CD14-positive monocyte (primary cell): ENCODE measurements around the gene SERPINA4. TPM values are rescaled to one million over a fixed set of nuclear protein-coding genes. Genes with fewer than 3 reads are reported as not detected.

Experiments used
- DNase-seq, 3 donors: peaks; one replicate each; pipeline ENCODE4 v3.0.0-alpha.2; 2011 to 2022
- H2AFZ ChIP-seq: 2 replicates; pipeline ENCODE4 v1.6.0; 2012; ENCODE audit warnings: mild to moderate bottlenecking, low read depth, low read length, inconsistent platforms; ENCODE audit not compliant: insufficient read depth, poor library complexity, severe bottlenecking
- H3K27ac ChIP-seq, 2 donors: 1 replicate in 1 of 2; 2 replicates in 1 of 2; pipeline ENCODE4 v1.5.1; 2012 to 2013; ENCODE audit warnings: low read length in 2 of 2, control low read depth in 1 of 2, inconsistent platforms in 1 of 2, low read depth in 1 of 2, mild to moderate bottlenecking in 1 of 2
- H3K27me3 ChIP-seq, 2 donors: one replicate each; pipeline versions ENCODE4 v1.6.0 to v1.6.1; 2011 to 2013; ENCODE audit warnings: low read length in 2 of 2; ENCODE audit not compliant: control insufficient read depth in 2 of 2, insufficient read depth in 2 of 2
- H3K36me3 ChIP-seq, 2 donors: replicated peaks in 1 of 2; 1 replicate in 1 of 2; 2 replicates in 1 of 2; pipeline versions ENCODE4 v1.5.1 to v1.6.1; 2012 to 2013; ENCODE audit warnings: low read length in 2 of 2, control low read depth in 1 of 2, inconsistent platforms in 1 of 2, mild to moderate bottlenecking in 1 of 2; ENCODE audit not compliant: insufficient read depth in 2 of 2, control insufficient read depth in 1 of 2
- H3K4me1 ChIP-seq, 2 donors: 1 replicate in 1 of 2; 2 replicates in 1 of 2; pipeline versions ENCODE4 v1.5.1 to v1.6.1; 2012 to 2013; ENCODE audit warnings: low read length in 2 of 2, control low read depth in 1 of 2, inconsistent platforms in 1 of 2, mild to moderate bottlenecking in 1 of 2, moderate library complexity in 1 of 2; ENCODE audit not compliant: insufficient read depth in 2 of 2, control insufficient read depth in 1 of 2
- H3K4me2 ChIP-seq: replicated peaks from 2 replicates; pipeline ENCODE3; 2012; ENCODE audit warnings: low read length, moderate library complexity, mild to moderate bottlenecking; ENCODE audit not compliant: poor library complexity, severe bottlenecking; ENCODE audit errors: extremely low read depth
- H3K4me3 ChIP-seq, 3 experiments: fragments of 200-600 bp in 1 of 3; sonication (generic) in 1 of 3; replicated peaks in 1 of 3; 1 replicate in 2 of 3; 2 replicates in 1 of 3; pipeline ENCODE4 v1.5.1; 2011 to 2013; ENCODE audit warnings: low read length in 3 of 3, mild to moderate bottlenecking in 3 of 3, control low read depth in 2 of 3, low read depth in 2 of 3, inconsistent platforms in 1 of 3, moderate library complexity in 1 of 3
- H3K79me2 ChIP-seq: 2 replicates; pipeline ENCODE4 v1.6.0; 2012; ENCODE audit warnings: mild to moderate bottlenecking, control low read depth, inconsistent platforms, low read length, moderate library complexity; ENCODE audit not compliant: insufficient read depth
- H3K9ac ChIP-seq: 2 replicates; pipeline ENCODE4 v1.6.0; 2017; ENCODE audit warnings: low read length, mild to moderate bottlenecking; ENCODE audit not compliant: insufficient read depth, poor library complexity, severe bottlenecking
- H3K9me3 ChIP-seq, 2 donors: replicated peaks in 1 of 2; 1 replicate in 1 of 2; 2 replicates in 1 of 2; pipeline versions ENCODE4 v1.5.1 to v1.6.1; 2012 to 2013; ENCODE audit warnings: low read length in 2 of 2, control low read depth in 1 of 2; ENCODE audit not compliant: control insufficient read depth in 1 of 2, insufficient read depth in 1 of 2
- H4K20me1 ChIP-seq: 2 replicates; pipeline ENCODE4 v1.6.0; 2012; ENCODE audit warnings: mild to moderate bottlenecking, low read length, control low read depth, moderate library complexity; ENCODE audit not compliant: insufficient read depth
- H3K27ac Mint-ChIP-seq, 7 donors: one replicate each; pipeline ENCODE4 v1.8.0; 2020; ENCODE audit warnings: mild to moderate bottlenecking in 7 of 7, mixed read lengths in 7 of 7, moderate library complexity in 6 of 7, inconsistent platforms in 2 of 7
- H3K27me3 Mint-ChIP-seq, 3 donors: one replicate each; pipeline ENCODE4 v1.8.0; 2021 to 2022; ENCODE audit warnings: low read depth in 3 of 3, mild to moderate bottlenecking in 3 of 3, mixed read lengths in 3 of 3, moderate library complexity in 3 of 3, inconsistent platforms in 1 of 3
- H3K36me3 Mint-ChIP-seq, 2 donors: one replicate each; pipeline ENCODE4 v1.8.0; 2020; ENCODE audit warnings: mixed read lengths in 2 of 2, inconsistent platforms in 1 of 2, mild to moderate bottlenecking in 1 of 2
- H3K4me1 Mint-ChIP-seq: one replicate; pipeline ENCODE4 v1.8.0; 2020; ENCODE audit warnings: mild to moderate bottlenecking, mixed read lengths
- H3K4me3 Mint-ChIP-seq, 2 donors: one replicate each; pipeline ENCODE4 v1.8.0; 2020; ENCODE audit warnings: mild to moderate bottlenecking in 2 of 2, mixed read lengths in 2 of 2, moderate library complexity in 1 of 2
- H3K9me3 Mint-ChIP-seq, 7 donors: one replicate each; pipeline ENCODE4 v1.8.0; 2020 to 2022; ENCODE audit warnings: mixed read lengths in 7 of 7, mild to moderate bottlenecking in 6 of 7, moderate library complexity in 6 of 7, inconsistent platforms in 2 of 7
- CTCF ChIP-seq: fragments of 200-600 bp; IDR thresholded peaks from one replicate; pipeline ENCODE4 v1.8.0; 2022; ENCODE audit warnings: antibody characterized with exemption, mild to moderate bottlenecking
- whole genome bisulfite sequencing: methylation state at CpG from one replicate; pipeline ENCODE4 v1.1.5; 2013; ENCODE audit warnings: missing lambda C conversion rate; ENCODE audit not compliant: insufficient coverage; 5-methylcytosine and 5-hydroxymethylcytosine counted together
- intact Hi-C, 2 donors: fragments of 100-400 bp; cut with micrococcal nuclease; formaldehyde crosslinking; loops; one replicate each; pipeline versions ENCODE4 v1.15.0 to v1.15.1; 2023
- polyA plus RNA-seq, 3 donors: library from polyadenylated mRNA; depleted of rRNA in 1 of 3; unstranded in 2 of 3; stranded (reverse) in 1 of 3; fragments of 300-500 nt in 2 of 3; fragments of >200 nt in 1 of 3; fragmentation: Illumina TruSeq in 2 of 3; gene quantifications; 1 replicate in 2 of 3; 2 replicates in 1 of 3; pipeline ENCODE4 v1.2.3, GENCODE V29; 2012 to 2021

The SERPINA4 gene
- polyA plus RNA-seq, 3 donors: not detected

- intact Hi-C loops: no loop called here
- H3K27me3 Mint-ChIP-seq: peaks cover 7 to 10% (median 8%) of the 10 kb centered on the region in 3 donors
- H3K4me2 ChIP-seq: no peak overlapping the region
Measured at GRCh38 chr14:94543449-94544124, 17.7 kb upstream of the SERPINA4 start.

GRCh38 chr14:94544726-94545125 lies 16.5 kb upstream of the SERPINA4 start:
- H3K27ac Mint-ChIP-seq: no peak overlapping the region
- no peak overlapping the region for H3K27ac ChIP-seq
- H3K9ac ChIP-seq: no peak overlapping the region
- peaks cover 0 to 16% (median 11%) of the 10 kb centered on the region in 7 donors for H3K9me3 Mint-ChIP-seq
- no peaks in the 10 kb centered on the region for H4K20me1 ChIP-seq
- no peaks in the 10 kb centered on the region for H3K79me2 ChIP-seq
- peaks cover 15 to 18% of the 10 kb centered on the region in 2 donors for H3K9me3 ChIP-seq
- H3K4me1 Mint-ChIP-seq: no peaks in the 10 kb centered on the region
- intact Hi-C loops: no loop called here
- H2AFZ ChIP-seq: no peak overlapping the region
- peaks cover 4 to 13% (median 11%) of the 10 kb centered on the region in 3 donors for H3K27me3 Mint-ChIP-seq
- H3K4me2 ChIP-seq: no peak overlapping the region
- DNase-seq: no peak
- H3K4me1 ChIP-seq: no peaks in the 10 kb centered on the region
- H3K4me3 Mint-ChIP-seq: no peak overlapping the region
- 71% methylated on average over 6 of the region's 7 CpGs for WGBS
- no peak for TF ChIP-seq CTCF
- no peaks in the 10 kb centered on the region for H3K27me3 ChIP-seq
- no peak overlapping the region for H3K4me3 ChIP-seq
- H3K36me3 ChIP-seq: no peaks in the 10 kb centered on the region
- no peaks in the 10 kb centered on the region for H3K36me3 Mint-ChIP-seq

More at GRCh38 chr14:94543449-94544124, 17.7 kb upstream of the SERPINA4 start:
- no peak for DNase-seq
- H3K4me3 ChIP-seq: no peak overlapping the region
- WGBS: 92% methylated on average over 13 of the region's 15 CpGs
- no peak overlapping the region for H3K9ac ChIP-seq
- H3K9me3 Mint-ChIP-seq: peaks cover 0 to 16% (median 11%) of the 10 kb centered on the region in 7 donors
- no peaks in the 10 kb centered on the region for H3K4me1 ChIP-seq
- no peak for TF ChIP-seq CTCF
- no peak overlapping the region for H3K27ac ChIP-seq
- H3K27me3 ChIP-seq: no peaks in the 10 kb centered on the region
- H3K9me3 ChIP-seq: peaks cover 15 to 18% of the 10 kb centered on the region in 2 donors
- H3K4me1 Mint-ChIP-seq: no peaks in the 10 kb centered on the region
- no peak overlapping the region for H3K27ac Mint-ChIP-seq
- no peaks in the 10 kb centered on the region for H4K20me1 ChIP-seq
- no peak overlapping the region for H3K4me3 Mint-ChIP-seq
- H3K79me2 ChIP-seq: no peaks in the 10 kb centered on the region
- no peaks in the 10 kb centered on the region for H3K36me3 Mint-ChIP-seq
- no peak overlapping the region for H2AFZ ChIP-seq
- H3K36me3 ChIP-seq: no peaks in the 10 kb centered on the region
